ENCODE results near the gene ABCC1. TPM values are rescaled to one million over a fixed set of nuclear protein-coding genes. Genes with fewer than 3 reads are reported as not detected.
"Not testable (repeated sequence)": the region's sequence is repeated elsewhere in the genome, so short reads cannot be mapped to it uniquely, and the experiment has no call there.

Gene ABCC1
- total and polyA plus RNA-seq, 2 of the 8 experiments (the other 6 are each of a cell fraction or from before 2014, with no cell fraction given): 42.6 to 66.8 TPM

DNA sequence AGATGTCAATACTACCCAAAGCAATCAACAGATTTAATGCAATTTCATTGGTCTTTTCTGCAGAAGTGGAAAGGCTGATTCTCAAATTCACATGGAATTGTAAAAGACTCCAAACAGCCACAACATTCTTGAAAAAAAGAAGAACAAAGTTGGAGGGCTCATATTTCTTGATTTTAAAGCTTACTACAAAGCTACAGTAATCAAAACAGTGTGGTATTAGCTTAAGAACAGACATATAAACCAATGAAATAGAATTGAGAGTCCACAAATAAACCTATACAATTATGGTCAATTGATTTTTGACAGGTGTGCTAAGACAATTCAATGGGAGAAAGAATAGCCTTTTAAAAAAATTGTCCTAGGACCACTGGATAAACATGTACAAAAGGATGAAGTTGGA, 14.4 kb upstream of the ABCC1 start (continued):
- TF ChIP-seq, protein P1, sequence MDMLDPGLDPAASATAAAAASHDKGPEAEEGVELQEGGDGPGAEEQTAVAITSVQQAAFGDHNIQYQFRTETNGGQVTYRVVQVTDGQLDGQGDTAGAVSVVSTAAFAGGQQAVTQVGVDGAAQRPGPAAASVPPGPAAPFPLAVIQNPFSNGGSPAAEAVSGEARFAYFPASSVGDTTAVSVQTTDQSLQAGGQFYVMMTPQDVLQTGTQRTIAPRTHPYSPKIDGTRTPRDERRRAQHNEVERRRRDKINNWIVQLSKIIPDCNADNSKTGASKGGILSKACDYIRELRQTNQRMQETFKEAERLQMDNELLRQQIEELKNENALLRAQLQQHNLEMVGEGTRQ (IDR thresholded peaks at IDR 0.05; ENCODE audit: low read length): no peak
- TF ChIP-seq GABPA (IDR thresholded peaks at IDR 0.05; ENCODE audit: borderline replicate concordance, insufficient read depth, low read length) (no peak), TAF1 (IDR thresholded peaks at IDR 0.05; ENCODE audit: low read depth, low read length) (no peak), EZH2 (IDR thresholded peaks at IDR 0.05; ENCODE audit: low read depth, low read length, severe bottlenecking) (no peak)

- POLR2A ChIA-PET (ENCODE audit: partially characterized antibody); H3K18ac ChIP-seq (ENCODE audit: extremely low read depth, low read length); H3K56ac ChIP-seq (replicated peaks; ENCODE audit: insufficient read length, low read depth, low read length); H4K91ac ChIP-seq (replicated peaks; ENCODE audit: insufficient read length, low read length); H3K36me3 ChIP-seq (ENCODE audit: control insufficient read depth in 2 of 4, insufficient read depth in 4 of 4, low read length in 3 of 4); H4K8ac ChIP-seq (ENCODE audit: extremely low read depth, insufficient read depth, low read length); H3K23ac ChIP-seq (ENCODE audit: insufficient read length); H3K27ac ChIP-seq (ENCODE audit: low read depth, low read length); H3K9me3 ChIP-seq (ENCODE audit: insufficient read depth in 2 of 2, low read depth in 1 of 2, low read length in 1 of 2); FAIRE-seq; H2AK5ac ChIP-seq (ENCODE audit: low read depth, low read length); H2BK20ac ChIP-seq (ENCODE audit: low read length); H4K5ac ChIP-seq (ENCODE audit: insufficient read length, low read depth, low read length); H3K23me2 ChIP-seq (ENCODE audit: low read depth, low read length); H2BK5ac ChIP-seq (ENCODE audit: low read depth, low read length); H3K79me2 ChIP-seq (ENCODE audit: control insufficient read depth in 1 of 2, insufficient read depth in 2 of 2, low read length in 2 of 2); H3K4me2 ChIP-seq (ENCODE audit: insufficient read depth in 1 of 2, low read depth in 2 of 2, low read length in 2 of 2); H3K27me3 ChIP-seq (replicated peaks in 1 of 4; ENCODE audit: control insufficient read depth in 3 of 4, extremely low read depth in 1 of 4, insufficient read depth in 3 of 4, low read length in 3 of 4); H2BK120ac ChIP-seq (replicated peaks; ENCODE audit: low read depth, low read length); H2BK12ac ChIP-seq (ENCODE audit: low read depth, low read length); H2BK15ac ChIP-seq (ENCODE audit: low read length); H3K4me1 ChIP-seq (replicated peaks in 1 of 4; ENCODE audit: control insufficient read depth in 3 of 4, insufficient read depth in 4 of 4, low read length in 3 of 4); H3K79me1 ChIP-seq (ENCODE audit: low read depth, low read length); H3K14ac ChIP-seq (ENCODE audit: insufficient read length); H3K4me3 ChIP-seq (ENCODE audit: extremely low read depth in 1 of 4, insufficient read depth in 2 of 4, low read depth in 3 of 4, low read length in 4 of 4); H2AFZ ChIP-seq (ENCODE audit: low read length); H3K4ac ChIP-seq (replicated peaks; ENCODE audit: insufficient read length, low read depth, low read length); H3K9ac ChIP-seq (replicated peaks in 1 of 4; ENCODE audit: extremely low read depth in 1 of 4, low read depth in 3 of 4, low read length in 3 of 4); DNase-seq (ENCODE audit: low read depth in 1 of 2, low spot score in 2 of 2); H4K20me1 ChIP-seq (replicated peaks in 1 of 2; ENCODE audit: control insufficient read depth in 1 of 2, insufficient read depth in 2 of 2, low read length in 2 of 2): not testable (repeated sequence)
- 83% methylated on average over 6 of the region's 6 CpGs; no CpG with 5 or more reads in 1 of the 2 experiments for WGBS, 2 experiments (ENCODE audit: extremely low coverage in 1 of 2, insufficient coverage in 1 of 2, insufficient read length in 1 of 2, insufficient replicate concordance in 2 of 2, low coverage in 1 of 2, low lambda C conversion rate in 2 of 2, missing lambda C conversion rate in 1 of 2)
- CTCF ChIA-PET (ENCODE audit: partially characterized antibody): interaction anchor here (3.4 kb wide), 1 partner anchor 11 kb away, joined by 9 read pairs; no protein-coding TSS in a partner anchor
Observed at GRCh38 chr16:15936809-15937208, 12.6 kb upstream of the ABCC1 start.
